ENCODE measurements around the gene INPPL1.

DNA sequence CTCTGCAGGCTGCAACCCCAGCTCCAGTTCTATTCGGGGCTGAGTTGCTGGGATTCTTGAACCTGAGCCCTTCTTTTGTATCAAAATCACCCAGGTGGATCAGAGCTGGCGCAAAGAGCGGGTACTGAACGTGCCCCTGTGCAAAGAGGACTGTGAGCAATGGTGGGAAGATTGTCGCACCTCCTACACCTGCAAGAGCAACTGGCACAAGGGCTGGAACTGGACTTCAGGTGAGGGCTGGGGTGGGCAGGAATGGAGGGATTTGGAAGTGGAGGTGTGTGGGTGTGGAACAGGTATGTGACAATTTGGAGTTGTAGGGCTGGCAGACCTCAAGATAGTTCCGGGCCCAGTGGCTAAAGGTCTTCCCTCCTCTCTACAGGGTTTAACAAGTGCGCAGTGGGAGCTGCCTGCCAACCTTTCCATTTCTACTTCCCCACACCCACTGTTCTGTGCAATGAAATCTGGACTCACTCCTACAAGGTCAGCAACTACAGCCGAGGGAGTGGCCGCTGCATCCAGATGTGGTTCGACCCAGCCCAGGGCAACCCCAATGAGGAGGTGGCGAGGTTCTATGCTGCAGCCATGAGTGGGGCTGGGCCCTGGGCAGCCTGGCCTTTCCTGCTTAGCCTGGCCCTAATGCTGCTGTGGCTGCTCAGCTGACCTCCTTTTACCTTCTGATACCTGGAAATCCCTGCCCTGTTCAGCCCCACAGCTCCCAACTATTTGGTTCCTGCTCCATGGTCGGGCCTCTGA is 28.9 kb upstream of the INPPL1 start:
- TF ChIP-seq, protein P1, sequence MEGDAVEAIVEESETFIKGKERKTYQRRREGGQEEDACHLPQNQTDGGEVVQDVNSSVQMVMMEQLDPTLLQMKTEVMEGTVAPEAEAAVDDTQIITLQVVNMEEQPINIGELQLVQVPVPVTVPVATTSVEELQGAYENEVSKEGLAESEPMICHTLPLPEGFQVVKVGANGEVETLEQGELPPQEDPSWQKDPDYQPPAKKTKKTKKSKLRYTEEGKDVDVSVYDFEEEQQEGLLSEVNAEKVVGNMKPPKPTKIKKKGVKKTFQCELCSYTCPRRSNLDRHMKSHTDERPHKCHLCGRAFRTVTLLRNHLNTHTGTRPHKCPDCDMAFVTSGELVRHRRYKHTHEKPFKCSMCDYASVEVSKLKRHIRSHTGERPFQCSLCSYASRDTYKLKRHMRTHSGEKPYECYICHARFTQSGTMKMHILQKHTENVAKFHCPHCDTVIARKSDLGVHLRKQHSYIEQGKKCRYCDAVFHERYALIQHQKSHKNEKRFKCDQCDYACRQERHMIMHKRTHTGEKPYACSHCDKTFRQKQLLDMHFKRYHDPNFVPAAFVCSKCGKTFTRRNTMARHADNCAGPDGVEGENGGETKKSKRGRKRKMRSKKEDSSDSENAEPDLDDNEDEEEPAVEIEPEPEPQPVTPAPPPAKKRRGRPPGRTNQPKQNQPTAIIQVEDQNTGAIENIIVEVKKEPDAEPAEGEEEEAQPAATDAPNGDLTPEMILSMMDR (IDR thresholded peaks at IDR 0.05): no peak
- TF ChIP-seq EP300 (IDR thresholded peaks at IDR 0.05): no peak
- TF ChIP-seq POLR2A (IDR thresholded peaks at IDR 0.05): no peak
- TF ChIP-seq POLR2AphosphoS5 (IDR thresholded peaks at IDR 0.05): no peak

All from sigmoid colon (tissue), 4 donors.